AG09309 (cell line): ENCODE data around the gene TMEM121B.

Experiments
- DNase-seq: peaks from one replicate; pipeline ENCODE4 v3.0.0-alpha.2; 2010; ENCODE audit warnings: low read depth
- H3K4me3 ChIP-seq: 2 replicates; pipeline ENCODE4 v1.5.1; 2011; ENCODE audit warnings: mild to moderate bottlenecking, low read depth, low read length, moderate library complexity; ENCODE audit not compliant: control insufficient read depth
- TF ChIP-seq, protein P1 (sequence below): IDR thresholded peaks from 2 replicates; pipeline ENCODE4 v1.5.1; 2011; ENCODE audit warnings: mild to moderate bottlenecking, low read depth, low read length, inconsistent platforms; ENCODE audit not compliant: insufficient read depth, control insufficient read depth; ENCODE audit errors: missing control alignments

The TMEM121B gene

DNA sequence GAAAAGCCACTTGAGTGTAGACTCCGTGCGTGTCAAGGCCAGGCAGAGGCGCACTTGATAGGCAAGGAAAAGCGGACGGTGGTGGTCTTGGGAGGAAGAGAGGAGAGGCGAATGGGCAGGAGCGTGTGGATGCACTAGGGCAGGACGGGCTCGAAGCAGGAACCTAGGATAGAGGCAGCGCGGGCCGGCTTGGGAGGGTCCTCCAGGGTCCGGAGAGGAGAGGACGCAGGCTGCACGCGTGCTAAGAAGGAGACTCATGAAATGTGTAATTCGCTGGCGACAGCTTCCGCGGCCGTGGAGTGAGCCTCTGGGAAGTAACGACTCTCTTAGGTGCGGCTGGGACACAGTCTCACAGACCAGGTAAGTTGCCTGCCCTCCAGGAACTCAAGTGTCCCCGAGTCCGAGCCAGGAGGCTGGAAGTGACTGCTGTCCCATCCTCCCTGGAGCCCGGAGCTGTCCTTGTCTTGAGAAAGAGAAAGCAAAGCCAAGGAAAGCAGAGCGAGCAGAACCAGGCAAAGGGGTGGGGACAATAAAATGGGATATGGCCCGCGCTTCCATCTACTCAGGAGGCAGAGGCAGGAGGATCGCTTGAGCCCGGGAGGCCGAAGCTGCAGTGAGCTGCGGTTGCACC lies 37.2 kb downstream of the TMEM121B start:
- H3K4me3 ChIP-seq, result no peak overlapping the region
- DNase-seq, result no peak
- TF ChIP-seq, protein P1, sequence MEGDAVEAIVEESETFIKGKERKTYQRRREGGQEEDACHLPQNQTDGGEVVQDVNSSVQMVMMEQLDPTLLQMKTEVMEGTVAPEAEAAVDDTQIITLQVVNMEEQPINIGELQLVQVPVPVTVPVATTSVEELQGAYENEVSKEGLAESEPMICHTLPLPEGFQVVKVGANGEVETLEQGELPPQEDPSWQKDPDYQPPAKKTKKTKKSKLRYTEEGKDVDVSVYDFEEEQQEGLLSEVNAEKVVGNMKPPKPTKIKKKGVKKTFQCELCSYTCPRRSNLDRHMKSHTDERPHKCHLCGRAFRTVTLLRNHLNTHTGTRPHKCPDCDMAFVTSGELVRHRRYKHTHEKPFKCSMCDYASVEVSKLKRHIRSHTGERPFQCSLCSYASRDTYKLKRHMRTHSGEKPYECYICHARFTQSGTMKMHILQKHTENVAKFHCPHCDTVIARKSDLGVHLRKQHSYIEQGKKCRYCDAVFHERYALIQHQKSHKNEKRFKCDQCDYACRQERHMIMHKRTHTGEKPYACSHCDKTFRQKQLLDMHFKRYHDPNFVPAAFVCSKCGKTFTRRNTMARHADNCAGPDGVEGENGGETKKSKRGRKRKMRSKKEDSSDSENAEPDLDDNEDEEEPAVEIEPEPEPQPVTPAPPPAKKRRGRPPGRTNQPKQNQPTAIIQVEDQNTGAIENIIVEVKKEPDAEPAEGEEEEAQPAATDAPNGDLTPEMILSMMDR, result no peak

DNA sequence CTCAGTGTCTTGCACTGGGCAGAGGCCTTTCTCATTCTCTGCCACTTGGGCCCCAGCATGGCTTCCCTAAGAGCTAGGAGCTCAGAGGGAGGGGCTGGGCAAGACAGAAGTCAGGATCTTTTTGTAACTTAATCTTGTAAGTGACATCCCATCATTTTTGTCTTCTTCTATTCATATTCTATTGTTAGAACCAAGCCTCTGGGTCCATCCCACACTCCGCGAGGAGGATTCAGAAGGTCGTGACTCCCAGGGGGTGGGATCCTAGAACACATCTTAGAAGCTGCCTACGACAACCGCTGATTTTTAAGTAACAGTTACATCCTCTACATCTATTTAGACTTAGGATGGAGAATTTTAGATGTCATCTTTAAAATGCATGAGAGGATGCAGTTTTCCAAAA lies 37.9 kb downstream of the TMEM121B start:
- DNase-seq, result no peak
- TF ChIP-seq, protein P1, result no peak
- no peak overlapping the region for H3K4me3 ChIP-seq

DNA sequence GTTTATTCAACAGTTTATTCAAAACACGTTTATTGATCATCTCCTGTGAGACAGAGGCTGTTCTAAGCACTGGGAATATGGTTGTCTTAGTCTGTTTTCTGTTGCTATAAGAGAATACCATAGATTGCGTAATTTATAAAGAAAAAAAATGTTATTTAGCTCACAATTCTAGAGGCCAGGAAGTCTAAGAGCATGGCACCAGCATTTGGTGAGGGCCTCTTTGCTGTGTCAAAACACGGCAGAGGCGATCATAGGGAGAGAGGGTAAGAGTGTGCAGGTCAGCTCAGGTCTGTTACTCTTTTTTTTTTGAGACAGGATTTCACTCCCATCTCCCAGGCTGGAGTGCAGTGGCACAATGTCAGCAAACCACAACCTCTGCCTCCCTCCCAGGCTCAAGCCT lies 41.6 kb downstream of the TMEM121B start:
- TF ChIP-seq, protein P1, result no peak
- no peak for DNase-seq
- no peak overlapping the region for H3K4me3 ChIP-seq

DNA sequence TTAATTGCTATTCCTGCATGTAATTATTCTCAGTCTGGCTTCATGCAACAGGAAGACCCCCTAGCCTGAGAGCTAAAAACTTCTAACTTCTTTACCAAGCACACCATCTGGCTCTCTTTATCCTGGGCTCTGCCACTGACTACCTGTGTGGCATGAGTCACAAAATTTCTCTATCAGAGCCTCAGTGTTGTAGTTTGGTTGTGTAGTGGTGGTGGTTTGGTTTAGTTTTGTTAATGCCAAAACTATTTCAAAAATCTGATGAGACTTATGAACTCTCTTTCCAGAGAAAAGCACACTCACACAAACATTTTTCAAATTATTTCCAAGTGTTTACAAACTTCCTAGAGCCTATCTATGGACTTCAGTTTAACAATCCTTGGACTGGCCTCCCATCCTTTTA lies 43.9 kb downstream of the TMEM121B start:
- DNase-seq, result peak; percentile 49
- TF ChIP-seq, protein P1, result no peak
- no peak overlapping the region for H3K4me3 ChIP-seq

DNA sequence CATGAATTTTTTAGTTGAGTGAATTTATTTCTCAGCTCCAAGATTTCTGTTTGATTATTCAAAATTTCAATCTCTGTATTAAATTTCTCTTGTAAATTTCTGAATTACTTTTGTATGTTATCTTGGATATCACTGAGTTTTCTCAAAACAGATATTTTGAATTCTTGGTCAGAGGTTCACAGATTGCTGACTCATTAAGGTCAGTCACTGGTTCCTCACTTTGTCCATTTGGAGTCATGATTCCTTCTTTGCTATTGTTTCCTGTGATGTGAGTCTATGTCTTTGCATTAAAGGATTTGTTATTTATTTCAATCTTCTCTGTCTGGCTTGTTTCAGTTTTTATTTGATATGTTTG lies 46.5 kb downstream of the TMEM121B start:
- TF ChIP-seq, protein P1, result no peak
- DNase-seq, result no peak
- no peak overlapping the region for H3K4me3 ChIP-seq

DNA sequence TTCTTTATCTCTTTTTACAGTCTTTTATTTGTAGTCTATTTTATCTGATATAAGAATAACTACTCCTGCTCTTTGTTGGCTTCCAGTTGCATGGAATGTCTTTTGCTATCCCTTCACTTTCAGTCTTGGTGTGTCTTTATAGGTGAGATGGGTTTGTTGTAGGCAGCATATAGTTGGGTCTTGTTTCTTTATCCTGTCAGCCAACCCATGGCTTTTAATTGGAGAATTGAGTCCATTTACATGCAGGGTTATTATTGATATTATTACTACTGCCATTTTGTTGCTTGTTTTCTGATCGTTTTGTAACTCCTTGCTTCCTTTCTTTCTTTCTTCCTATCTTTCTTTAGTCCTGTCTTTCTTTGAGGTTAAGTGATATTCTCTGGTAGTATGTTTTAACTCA lies 48.3 kb downstream of the TMEM121B start:
- DNase-seq, result no peak
- TF ChIP-seq, protein P1, result no peak
- H3K4me3 ChIP-seq, result no peak overlapping the region
